IPS-11a (cell line): ENCODE data around the gene MICU1.
A peak's percentile ranks its signal among the peaks of the same experiment; 100 is the strongest.
"Not testable (repeated sequence)": the region's sequence is repeated elsewhere in the genome, so short reads cannot be mapped to it uniquely, and the experiment has no call there.

Source experiments
- H3K4me3 ChIP-seq: one replicate; pipeline ENCODE4 v1.5.1; 2013; ENCODE audit warnings: low read depth, low read length, control low read depth

MICU1 gene, protein sequence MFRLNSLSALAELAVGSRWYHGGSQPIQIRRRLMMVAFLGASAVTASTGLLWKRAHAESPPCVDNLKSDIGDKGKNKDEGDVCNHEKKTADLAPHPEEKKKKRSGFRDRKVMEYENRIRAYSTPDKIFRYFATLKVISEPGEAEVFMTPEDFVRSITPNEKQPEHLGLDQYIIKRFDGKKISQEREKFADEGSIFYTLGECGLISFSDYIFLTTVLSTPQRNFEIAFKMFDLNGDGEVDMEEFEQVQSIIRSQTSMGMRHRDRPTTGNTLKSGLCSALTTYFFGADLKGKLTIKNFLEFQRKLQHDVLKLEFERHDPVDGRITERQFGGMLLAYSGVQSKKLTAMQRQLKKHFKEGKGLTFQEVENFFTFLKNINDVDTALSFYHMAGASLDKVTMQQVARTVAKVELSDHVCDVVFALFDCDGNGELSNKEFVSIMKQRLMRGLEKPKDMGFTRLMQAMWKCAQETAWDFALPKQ

DNA sequence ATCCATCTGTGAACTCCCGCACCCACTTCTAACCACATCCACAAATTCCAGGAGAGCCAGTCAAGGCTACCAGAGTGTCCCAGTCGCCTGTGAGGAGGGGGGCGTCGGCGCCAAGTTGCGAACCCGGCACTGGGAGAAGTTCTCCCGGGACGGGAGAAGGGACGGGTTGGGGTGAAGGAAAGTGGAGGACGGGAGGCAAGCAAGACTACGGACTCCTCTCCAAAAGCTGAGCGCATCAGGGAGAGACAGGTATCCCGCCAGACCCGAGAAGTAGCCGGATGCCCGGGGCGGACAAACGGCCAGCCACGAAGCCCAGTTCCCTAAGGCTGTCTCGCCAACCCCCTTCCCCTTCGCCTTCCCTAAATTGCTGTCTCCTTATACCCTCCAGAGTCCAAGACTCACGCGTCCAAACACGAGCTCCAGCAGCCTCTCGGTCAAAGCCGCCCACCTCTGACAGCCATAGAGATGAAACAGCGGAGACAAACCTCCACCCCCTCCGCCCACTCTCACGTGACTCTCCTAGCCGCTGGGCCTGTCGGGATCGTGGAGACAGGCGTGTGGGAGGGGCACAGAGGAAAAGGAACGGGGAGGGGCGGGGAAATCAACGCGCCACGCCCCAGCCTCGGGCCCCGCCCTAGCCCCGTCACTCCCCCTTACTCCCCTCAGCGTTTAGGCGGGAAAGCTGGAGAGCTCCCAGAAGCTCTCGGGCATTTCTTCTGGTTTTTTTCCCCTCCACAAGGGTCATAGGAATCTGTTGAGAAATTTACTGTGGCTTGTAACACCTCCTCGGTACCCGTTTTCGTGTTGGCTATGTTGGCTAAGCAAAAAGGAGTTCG lies at the start of gene MICU1:
MICU1 (minus strand) TSS at position 472 of the 836 bp plus-strand sequence. CDS start 59,286 bp downstream, outside the sequence.
- H3K4me3 ChIP-seq = peak within 1 kb of the TSS; percentile 98

DNA sequence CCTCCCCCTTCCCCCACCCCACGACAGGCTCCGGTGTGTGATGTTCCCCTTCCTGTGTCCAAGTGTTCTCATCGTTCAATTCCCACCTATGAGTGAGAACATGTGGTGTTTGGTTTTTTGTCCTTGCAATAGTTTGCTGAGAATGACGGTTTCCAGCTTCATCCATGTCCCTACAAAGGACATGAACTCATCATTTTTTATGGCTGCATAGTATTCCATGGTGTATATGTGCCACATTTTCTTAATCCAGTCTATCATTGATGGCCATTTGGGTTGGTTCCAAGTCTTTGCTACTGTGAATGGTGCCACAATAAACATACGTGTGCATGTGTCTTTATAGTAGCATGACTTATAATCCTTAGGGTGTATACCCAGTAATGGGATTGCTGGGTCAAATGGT lies 48.3 kb upstream of the MICU1 start:
- not testable (repeated sequence) for H3K4me3 ChIP-seq

DNA sequence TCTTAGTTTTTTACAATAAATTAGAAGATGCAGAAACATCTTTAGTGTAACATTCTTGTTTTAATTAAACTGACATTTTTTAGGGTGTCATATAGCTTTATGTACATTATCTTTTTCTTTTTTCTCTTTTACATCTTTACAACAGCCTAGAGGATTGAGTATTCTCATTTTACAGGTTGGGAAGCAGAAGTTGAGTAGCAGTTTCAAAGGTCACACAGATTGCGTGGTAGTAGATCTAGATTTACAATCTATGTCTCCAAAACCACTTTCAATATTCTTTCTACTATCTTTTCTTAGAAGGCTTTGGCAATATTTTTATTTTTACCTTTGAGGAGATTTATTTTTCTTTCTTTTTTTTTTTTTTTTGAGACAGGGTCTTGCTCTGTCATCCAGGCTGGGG lies 47.4 kb upstream of the MICU1 start:
- H3K4me3 ChIP-seq = no peak overlapping the region

DNA sequence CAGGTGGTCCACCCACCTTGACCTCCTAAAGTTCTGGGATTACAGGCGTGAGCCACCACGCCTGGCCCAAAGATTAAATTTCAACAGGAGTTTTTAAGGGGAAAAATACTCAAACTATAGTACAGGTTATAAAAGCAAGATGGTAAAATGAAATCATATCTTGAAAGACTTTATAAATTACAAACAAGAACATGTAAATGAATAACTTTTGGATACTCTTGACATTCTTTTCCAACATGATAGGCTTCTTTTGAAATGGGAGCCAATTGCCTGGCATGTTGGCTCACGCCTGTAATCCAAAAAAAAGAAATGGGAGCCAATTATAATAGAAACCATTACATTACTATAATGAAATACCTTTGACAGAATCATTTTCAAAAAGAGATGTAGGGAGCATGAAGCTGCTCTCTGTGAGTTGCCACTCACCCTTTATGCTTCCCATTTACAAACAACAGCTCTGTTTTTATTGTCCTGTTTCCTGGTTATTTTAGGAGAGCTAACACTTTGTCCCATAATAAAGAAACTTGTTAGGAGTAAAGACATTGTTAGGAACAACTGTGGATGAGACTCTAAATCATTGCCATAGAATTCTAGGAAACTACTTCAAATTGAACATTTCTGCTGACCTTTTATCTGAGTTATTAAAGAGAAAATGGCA lies 41.5 kb upstream of the MICU1 start:
- H3K4me3 ChIP-seq = no peak overlapping the region

DNA sequence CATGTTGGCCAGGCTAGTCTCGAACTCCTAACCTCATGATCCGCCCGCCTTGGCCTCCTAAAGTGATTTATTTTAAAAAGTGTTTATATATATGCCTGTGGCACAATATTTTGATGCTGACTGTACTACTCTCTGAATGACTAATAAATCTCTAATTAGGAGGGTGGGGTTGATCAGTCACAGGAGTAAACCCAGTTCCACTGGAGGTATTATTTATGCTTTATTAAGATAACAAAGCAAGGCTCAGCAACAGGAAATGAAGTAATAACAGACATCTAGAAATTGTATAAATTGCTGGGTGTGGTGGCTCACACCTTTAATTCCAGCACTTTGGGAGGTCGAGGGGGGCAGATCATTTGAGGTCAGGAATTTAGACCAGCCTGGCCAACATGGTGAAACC lies 40.0 kb upstream of the MICU1 start:
- H3K4me3 ChIP-seq = no peak overlapping the region

DNA sequence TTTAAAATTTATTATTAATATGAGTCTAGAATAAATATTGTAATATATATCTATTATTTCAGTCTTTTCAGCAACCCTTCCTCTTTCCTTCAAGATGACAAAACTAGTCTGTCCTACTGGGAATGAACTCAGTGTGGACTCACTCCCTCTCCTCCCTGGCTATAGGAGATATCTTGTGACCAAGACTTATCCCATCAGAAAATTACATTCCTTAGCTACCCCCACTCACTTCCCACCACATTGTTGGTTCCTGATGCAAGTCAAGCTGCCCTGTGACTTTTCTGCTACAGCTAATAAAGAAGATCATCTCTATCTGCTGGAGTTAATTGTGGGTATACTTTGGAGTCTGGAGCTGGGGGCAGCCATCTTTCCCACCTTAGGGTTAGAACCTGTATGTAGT lies 38.1 kb upstream of the MICU1 start:
- H3K4me3 ChIP-seq = no peak overlapping the region

DNA sequence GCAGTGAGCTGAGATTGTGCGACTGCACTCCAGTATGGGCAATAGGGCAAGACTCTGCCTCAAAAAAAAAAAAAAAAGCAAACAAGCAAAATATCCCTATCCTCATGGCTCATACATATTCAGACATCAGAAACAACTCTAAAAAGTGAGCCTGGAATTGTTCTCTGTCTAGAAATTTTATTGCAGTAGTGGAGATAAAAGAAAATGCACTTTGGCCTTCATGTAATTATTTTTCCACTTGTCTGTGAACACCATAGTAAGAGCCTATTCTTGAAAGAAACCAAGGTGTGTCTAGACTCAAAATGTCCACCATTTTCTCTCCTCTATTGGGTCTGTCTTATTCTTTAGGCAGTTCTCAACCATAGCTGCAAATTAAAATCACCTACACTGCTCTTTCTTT lies 35.6 kb upstream of the MICU1 start:
- no peak overlapping the region for H3K4me3 ChIP-seq

DNA sequence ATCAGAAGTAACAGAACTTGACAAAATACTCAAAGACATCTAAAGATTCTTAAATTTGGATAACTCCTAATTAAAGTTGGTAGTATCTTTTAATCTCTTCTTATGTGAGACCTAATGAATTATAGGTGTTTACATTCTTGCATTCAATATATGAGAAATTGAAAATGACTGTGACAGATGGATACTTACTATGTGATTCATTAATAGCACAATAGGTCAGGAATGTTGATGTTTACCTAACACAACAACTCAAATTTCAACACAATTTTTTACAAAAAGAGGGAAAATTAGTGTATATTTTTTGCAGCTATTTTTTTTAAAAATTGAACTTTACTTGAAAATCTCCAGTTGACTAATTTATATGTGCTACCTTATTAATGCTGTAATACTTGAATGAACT lies 34.3 kb upstream of the MICU1 start:
- no peak overlapping the region for H3K4me3 ChIP-seq

DNA sequence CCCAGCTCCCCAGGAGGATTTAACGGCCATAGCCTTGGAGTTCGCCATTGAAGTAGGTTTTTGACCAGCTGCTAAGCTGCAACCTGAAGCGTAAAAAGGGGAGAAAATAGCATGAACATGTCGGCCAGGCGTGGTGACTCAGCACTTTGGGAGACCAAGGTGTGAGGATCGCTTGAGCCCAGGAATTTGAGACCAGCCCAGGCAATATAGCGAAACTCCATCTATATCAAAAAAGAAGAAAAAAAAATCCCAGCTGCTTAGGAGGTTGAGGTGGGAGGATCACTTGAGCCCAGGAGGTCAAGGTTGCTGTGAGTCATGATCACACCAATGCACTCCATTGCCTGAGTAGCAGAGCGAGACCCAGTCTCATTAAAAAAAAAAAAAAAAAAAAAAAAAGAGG lies 33.8 kb upstream of the MICU1 start:
- H3K4me3 ChIP-seq = no peak overlapping the region

DNA sequence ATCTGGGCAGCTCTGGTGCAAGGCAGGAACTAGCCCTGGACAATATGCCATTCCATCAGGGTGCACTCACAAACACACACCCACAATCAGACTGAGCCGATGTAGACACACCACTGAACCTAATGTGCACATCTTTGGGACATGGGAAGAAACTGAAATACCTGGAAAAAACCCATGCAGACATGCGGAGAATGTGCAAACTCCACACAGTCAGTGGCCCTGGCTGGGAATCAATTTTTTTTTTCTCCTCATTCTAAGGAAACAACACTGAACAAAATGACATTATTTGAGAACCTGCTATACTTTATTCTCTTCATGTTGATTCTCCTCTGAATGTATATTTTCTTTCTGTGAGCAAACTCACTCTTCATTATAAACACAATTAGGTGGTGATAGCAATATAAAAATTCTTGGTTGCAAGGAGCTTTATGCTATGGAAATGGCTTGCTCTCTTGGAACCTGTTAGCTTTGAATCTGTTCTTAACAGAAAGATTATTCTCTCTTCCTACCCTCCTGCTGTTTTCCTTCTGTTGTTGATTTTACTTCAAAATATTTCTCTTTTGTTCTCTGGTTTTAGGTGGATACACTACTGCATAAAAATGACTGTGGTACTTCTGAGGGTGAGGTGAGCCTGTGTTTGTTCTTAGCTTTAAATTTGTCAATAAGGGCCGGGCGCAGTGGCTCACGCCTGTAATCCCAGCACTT lies 33.0 kb upstream of the MICU1 start:
- H3K4me3 ChIP-seq = no peak overlapping the region

DNA sequence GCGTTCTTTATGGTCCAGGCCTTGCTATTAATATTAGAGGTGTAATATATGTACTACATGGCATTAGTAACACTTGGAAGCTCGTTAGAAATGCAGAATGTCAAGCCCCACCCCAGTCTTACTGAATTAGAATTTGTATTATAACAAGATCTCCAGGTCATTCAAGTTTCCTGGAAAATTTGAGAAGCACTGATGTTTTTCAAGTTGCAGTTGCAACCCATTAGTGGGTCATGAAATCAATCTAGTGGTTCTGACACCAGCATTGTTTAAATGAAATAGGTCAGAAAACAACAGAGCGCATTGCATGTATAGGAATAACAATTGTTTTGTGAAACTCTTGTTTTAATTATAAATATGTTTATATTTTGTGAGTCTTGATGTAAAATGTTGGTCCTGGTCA lies 28.8 kb upstream of the MICU1 start:
- no peak overlapping the region for H3K4me3 ChIP-seq

DNA sequence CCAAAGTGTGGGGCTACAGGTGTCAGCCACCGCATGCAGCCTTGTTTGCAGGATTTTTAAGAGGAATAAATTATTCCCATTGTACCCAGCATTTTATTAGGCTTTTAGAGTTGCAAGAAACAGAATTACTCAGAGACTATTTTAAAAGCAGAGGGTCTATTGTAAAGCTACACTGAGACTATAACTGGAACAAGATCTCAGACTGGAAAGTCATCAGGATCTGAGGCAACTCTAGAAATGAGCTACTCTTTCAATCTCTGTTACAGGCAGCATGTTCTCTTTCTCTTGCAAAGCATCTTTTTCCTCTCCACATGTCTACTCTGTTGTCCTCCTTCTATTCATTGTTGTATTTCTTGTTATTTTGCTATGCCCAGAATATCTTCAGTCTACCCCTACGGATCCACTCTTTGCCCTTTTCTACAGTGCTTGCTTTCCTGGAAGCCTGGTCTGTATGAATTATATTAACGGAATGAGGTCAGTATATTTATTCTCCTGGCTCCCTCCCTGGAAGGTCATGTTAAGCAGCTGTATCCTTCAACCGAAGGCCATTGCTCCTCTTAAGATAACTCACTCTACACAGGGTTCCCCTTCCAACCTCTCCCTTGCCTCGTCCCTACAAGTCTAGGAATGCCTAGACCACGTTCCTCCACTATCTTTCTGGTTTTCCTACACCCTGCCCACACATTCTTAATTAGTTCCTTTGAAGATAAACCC lies 27.7 kb upstream of the MICU1 start:
- no peak overlapping the region for H3K4me3 ChIP-seq

DNA sequence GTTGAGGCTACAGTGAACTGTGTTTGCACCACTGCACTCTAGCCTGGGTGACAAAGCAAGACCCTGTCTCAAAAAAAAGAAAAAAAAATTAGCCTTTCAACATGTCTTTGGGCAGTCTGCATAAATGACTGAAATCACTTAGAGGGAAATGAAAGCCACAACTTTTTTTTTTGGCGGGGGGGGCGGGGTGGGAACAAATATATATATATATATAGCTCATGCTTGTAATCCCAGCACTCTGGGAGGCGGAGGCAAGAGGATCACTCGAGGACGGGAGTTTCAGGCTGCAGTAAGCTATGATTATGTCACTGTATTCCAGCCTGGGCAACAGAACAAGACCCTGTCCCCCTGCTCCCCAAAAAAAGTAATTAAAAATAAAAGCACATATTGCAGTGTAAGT lies 23.4 kb upstream of the MICU1 start:
- H3K4me3 ChIP-seq = no peak overlapping the region

DNA sequence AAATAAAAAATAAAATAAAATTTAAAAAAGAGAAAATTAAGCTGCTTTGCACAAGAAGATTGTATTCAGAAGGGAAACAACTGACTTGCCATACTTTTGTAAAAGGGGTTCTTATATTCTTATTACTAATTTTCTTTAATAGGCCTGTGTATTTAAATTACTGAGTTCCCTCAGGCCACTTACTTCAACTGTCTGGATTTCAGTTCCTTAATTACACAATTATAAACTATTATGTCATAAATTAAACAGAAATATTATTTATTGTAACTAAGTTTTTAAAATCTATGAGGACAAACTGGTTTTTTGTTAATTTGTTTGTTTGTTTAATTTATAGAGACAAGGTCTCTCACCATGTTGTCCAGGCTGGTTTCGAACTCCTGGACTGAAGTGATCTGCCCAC lies 22.4 kb upstream of the MICU1 start:
- H3K4me3 ChIP-seq = no peak overlapping the region

DNA sequence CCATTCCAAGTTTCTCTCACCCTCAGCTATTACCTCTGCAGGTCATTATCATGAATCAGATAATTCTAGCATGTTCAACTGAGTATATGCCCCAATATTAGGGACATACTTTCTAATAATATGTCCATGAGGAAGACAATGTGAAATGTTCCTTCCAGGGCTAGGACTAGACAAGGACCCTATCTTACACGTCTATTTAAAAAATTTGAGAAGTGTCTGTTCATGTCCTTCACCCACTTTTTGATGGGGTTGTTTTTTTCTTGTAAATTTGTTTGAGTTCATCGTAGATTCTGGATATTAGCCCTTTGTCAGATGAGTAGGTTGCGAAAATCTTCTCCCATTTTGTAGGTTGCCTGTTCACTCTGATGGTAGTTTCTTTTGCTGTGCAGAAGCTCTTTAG lies 21.1 kb upstream of the MICU1 start:
- not testable (repeated sequence) for H3K4me3 ChIP-seq

DNA sequence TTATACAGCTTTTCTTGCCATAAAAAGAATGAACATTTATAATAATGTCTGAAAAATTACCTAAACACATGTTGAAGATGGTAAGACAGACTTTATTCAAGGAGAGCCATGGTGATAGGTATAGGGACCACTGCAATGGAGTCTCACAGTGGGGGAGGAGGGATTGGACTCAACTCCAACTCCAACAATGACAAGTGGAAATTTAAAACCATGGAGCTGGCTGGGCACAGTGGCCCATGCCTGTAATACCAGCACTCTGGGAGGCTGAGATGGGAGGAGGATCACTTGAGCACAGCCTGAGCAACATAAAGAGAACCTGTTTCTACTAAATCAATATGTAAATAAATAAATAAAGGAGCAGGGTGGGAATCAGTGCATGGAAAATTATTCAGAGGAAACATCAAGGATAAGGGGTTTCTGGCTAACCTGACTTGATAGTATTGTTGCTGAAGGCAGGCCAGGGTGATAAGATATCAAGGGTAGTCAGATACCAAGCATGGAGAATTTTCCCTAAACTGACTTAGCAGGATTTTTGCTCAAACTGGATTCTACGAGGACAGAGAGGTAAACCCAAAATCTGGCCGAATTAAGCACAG lies 19.5 kb upstream of the MICU1 start:
- no peak overlapping the region for H3K4me3 ChIP-seq

DNA sequence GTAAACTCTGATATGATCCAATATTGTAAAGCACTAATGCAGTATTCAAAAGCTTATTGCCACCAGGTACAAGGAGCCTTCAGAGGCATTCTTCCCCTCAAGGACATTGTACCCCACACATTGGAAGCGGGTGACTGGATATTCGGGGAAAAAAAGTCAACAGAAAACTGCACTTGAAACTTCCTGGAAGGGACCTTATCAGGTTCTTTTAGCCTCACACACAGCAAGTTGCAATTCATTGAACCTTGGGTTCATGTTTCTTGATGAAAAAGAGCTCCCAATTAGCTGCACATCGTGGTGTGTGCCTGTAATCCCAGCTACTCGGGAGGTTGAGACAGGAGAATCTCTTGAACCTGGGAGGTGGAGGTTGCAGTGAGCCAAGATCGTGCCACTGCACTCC lies 16.4 kb upstream of the MICU1 start:
- H3K4me3 ChIP-seq = no peak overlapping the region

DNA sequence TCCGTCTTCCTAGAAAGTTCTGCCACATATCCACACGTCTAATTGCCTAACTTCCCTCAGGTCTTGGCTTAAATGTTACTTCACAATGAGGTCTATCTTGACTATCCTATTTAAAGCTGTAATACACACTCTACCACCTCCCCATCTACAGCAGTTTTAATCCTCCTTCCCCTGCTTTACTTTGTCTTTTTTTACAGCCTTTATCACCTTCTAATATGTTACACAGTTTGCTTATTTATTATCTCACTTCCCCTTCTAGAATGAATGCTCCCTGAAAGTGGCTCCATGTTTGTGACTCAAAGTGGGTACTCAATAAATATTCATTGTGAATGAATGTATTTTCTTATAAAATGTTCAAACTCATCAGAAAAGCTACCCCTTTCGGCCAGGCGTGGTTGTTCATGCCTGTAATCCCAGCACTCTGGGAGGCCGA lies 13.6 kb upstream of the MICU1 start:
- no peak overlapping the region for H3K4me3 ChIP-seq

DNA sequence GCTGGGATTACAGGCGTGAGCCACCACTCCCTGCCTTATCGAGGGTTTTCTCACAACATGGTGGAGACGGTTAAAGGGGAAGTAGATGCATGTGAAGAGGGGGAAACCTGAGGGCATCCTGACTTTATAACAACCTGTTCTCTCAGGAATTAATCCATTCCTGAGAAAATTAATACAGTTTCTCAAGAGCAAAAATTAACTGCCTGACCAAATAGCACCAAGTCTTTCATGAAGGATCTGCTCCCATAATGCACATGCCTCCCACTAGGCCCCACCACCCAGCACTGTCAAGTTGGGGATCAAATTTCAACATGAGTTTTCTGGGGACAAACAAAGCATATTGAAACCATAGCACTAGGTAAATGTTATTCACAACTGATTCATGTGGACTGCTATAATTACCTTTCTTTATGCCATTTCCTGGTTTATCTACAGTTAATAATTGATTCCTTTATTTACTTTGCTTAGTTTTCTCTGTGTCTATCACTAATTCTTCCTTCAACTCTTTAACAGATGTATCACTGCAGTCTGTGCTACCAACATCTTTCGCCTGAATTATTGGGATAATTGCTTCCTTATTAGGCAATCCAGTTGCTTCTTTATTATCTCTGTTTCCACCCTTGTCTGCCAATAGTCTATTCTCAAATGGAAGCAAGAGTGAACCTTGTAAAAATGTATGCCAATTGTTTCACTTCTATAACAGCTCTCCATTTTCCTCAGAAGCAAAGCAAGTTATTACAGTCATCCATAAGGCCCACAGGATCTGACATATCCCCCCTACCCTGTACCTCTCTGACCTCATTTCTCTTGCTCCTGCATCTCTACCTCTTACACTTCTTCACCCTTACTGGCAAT lies 12.9 kb upstream of the MICU1 start:
- H3K4me3 ChIP-seq = no peak overlapping the region
